GM19099 (cell line): ENCODE measurements around the gene PRDM11.

ENCODE experiments used
- POLR2A ChIP-seq: IDR thresholded peaks from 3 replicates; pipeline ENCODE4 v1.6.1; 2011; ENCODE audit warnings: low read depth; ENCODE audit not compliant: insufficient read length; ENCODE audit errors: extremely low read depth

PRDM11 gene

GRCh38 chr11:45146072-45147016 lies at the start of gene PRDM11:
Gene PRDM11 (plus strand): TSS chr11:45146639. CDS start chr11:45181767, 35,128 bp downstream.
- TF ChIP-seq POLR2A, result no peak

GRCh38 chr11:45097721-45098493 lies 48.5 kb upstream of the PRDM11 start:
- no peak for TF ChIP-seq POLR2A

- TF ChIP-seq POLR2A, result no peak
These were observed 47.5 kb upstream of the PRDM11 start for GRCh38 chr11:45098929-45099328.

GRCh38 chr11:45100339-45100738 lies 46.1 kb upstream of the PRDM11 start:
- TF ChIP-seq POLR2A, result no peak

- no peak for TF ChIP-seq POLR2A
These were observed 44.1 kb upstream of the PRDM11 start for GRCh38 chr11:45102361-45102809.

- no peak for TF ChIP-seq POLR2A
These were observed 43.4 kb upstream of the PRDM11 start for GRCh38 chr11:45102810-45103621.

- TF ChIP-seq POLR2A, result no peak
These were observed 42.2 kb upstream of the PRDM11 start for GRCh38 chr11:45104006-45104789.

GRCh38 chr11:45104790-45105084 lies 41.7 kb upstream of the PRDM11 start:
- TF ChIP-seq POLR2A, result no peak

- no peak for TF ChIP-seq POLR2A
These were observed 41.0 kb upstream of the PRDM11 start for GRCh38 chr11:45105233-45105983.

- no peak for TF ChIP-seq POLR2A
These were observed 40.5 kb upstream of the PRDM11 start for GRCh38 chr11:45105984-45106375.

- TF ChIP-seq POLR2A, result no peak
These were observed 40.0 kb upstream of the PRDM11 start for GRCh38 chr11:45106440-45106839.

GRCh38 chr11:45107029-45107428 lies 39.4 kb upstream of the PRDM11 start:
- TF ChIP-seq POLR2A, result no peak

- TF ChIP-seq POLR2A, result no peak
These were observed 38.1 kb upstream of the PRDM11 start for GRCh38 chr11:45108070-45109064.

GRCh38 chr11:45109400-45109799 lies 37.0 kb upstream of the PRDM11 start:
- no peak for TF ChIP-seq POLR2A
